ENCODE data around the gene RGPD4. TPM values are rescaled to one million over a fixed set of nuclear protein-coding genes. Genes with fewer than 3 reads are reported as not detected.

Gene RGPD4
- total and polyA plus RNA-seq, 2 of the 13 experiments (the other 11 are each of a cell fraction or from before 2014, with no cell fraction given) = not detected

GRCh38 chr2:107806901-107807300, 19.8 kb upstream of the RGPD4 start:
- in situ Hi-C loops (cut with HindIII; ENCODE audit: extremely low pct_ligation_motif_present, low pct_unique_long_range_greater_than_20kb) (no loop called here), intact Hi-C loops (cut with micrococcal nuclease; ENCODE audit: unreplicated experiment) (no loop called here)
- H3K9ac ChIP-seq (ENCODE audit: insufficient read depth, low read depth, low read length) = no peak overlapping the region
- 50% methylated on average over 4 of the region's 4 CpGs for WGBS (ENCODE audit: low lambda C conversion rate)
- H3K9me3 ChIP-seq (ENCODE audit: low read length) = no peaks in the 10 kb centered on the region
- POLR2A ChIA-PET = no interaction called here
- FAIRE-seq = no peak
- CTCF ChIA-PET (ENCODE audit: low intra/inter-chr PET ratio, low total read pairs) = no interaction called here
- H3K4me3 ChIP-seq (replicated peaks in 1 of 3; ENCODE audit: insufficient read depth in 1 of 3, low read depth in 2 of 3, low read length in 3 of 3) = no peak overlapping the region
- TF ChIP-seq RBAK (CRISPR knock-in tag; IDR thresholded peaks at IDR 0.05) (no peak), FOXK2 (IDR thresholded peaks at IDR 0.05) (no peak), ZHX1 (CRISPR knock-in tag; IDR thresholded peaks at IDR 0.05; ENCODE audit: low read depth) (no peak), ZNF20 (CRISPR knock-in tag; IDR thresholded peaks at IDR 0.05) (no peak), ZFYVE20 (CRISPR knock-in tag; IDR thresholded peaks at IDR 0.05; ENCODE audit: borderline replicate concordance, low read depth) (no peak), JUNB (CRISPR knock-in tag; IDR thresholded peaks at IDR 0.05; ENCODE audit: borderline replicate concordance) (no peak)
- no peak overlapping the region for H2AFZ ChIP-seq (ENCODE audit: low read length)
- H3K79me2 ChIP-seq (ENCODE audit: insufficient read depth, low read length) = no peaks in the 10 kb centered on the region
- no TSS peak for BruUV-seq (replicated peaks)
- DNase-seq (ENCODE audit: low spot score) = no peak
- no peak overlapping the region for H3K4me2 ChIP-seq (ENCODE audit: low read depth, low read length)
- no peaks in the 10 kb centered on the region for H3K36me3 ChIP-seq (replicated peaks in 1 of 2; ENCODE audit: control insufficient read depth in 1 of 2, insufficient read depth in 2 of 2, low read length in 2 of 2)
- ATAC-seq = no peak
- no peaks in the 10 kb centered on the region for H4K20me1 ChIP-seq (ENCODE audit: insufficient read depth, low read length)
- H3K4me1 ChIP-seq (ENCODE audit: insufficient read depth, low read length) = peaks cover 12% of the 10 kb centered on the region
- H3K27me3 ChIP-seq (ENCODE audit: control insufficient read depth in 1 of 2, insufficient read depth in 2 of 2, low read length in 2 of 2) = no peaks in the 10 kb centered on the region
- H3K27ac ChIP-seq (ENCODE audit: extremely low read length, insufficient read depth, low read length) = no peak overlapping the region

GRCh38 chr2:107807988-107808387, 18.7 kb upstream of the RGPD4 start:
- Histone ChIP-seq H3K27me3 (ENCODE audit: control insufficient read depth in 1 of 2, insufficient read depth in 2 of 2, low read length in 2 of 2) (no peaks in the 10 kb centered on the region), H3K4me1 (ENCODE audit: insufficient read depth, low read length) (peaks cover 12% of the 10 kb centered on the region), H2AFZ (ENCODE audit: low read length) (no peak overlapping the region), H3K79me2 (ENCODE audit: insufficient read depth, low read length) (no peaks in the 10 kb centered on the region), H3K9ac (ENCODE audit: insufficient read depth, low read depth, low read length) (no peak overlapping the region), H3K4me2 (ENCODE audit: low read depth, low read length) (no peak overlapping the region), H3K4me3 (replicated peaks in 1 of 3; ENCODE audit: insufficient read depth in 1 of 3, low read depth in 2 of 3, low read length in 3 of 3) (no peak overlapping the region), H3K27ac (ENCODE audit: extremely low read length, insufficient read depth, low read length) (no peak overlapping the region), H4K20me1 (ENCODE audit: insufficient read depth, low read length) (no peaks in the 10 kb centered on the region), H3K9me3 (ENCODE audit: low read length) (no peaks in the 10 kb centered on the region), H3K36me3 (replicated peaks in 1 of 2; ENCODE audit: control insufficient read depth in 1 of 2, insufficient read depth in 2 of 2, low read length in 2 of 2) (no peaks in the 10 kb centered on the region)
- ATAC-seq = no peak
- no TSS peak for BruUV-seq (replicated peaks)
- in situ Hi-C loops (cut with HindIII; ENCODE audit: extremely low pct_ligation_motif_present, low pct_unique_long_range_greater_than_20kb) (no loop called here), intact Hi-C loops (cut with micrococcal nuclease; ENCODE audit: unreplicated experiment) (no loop called here)
- TF ChIP-seq ZNF777 (CRISPR knock-in tag; IDR thresholded peaks at IDR 0.05) = no peak
- no peak for TF ChIP-seq GLI4 (CRISPR knock-in tag; IDR thresholded peaks at IDR 0.05; ENCODE audit: borderline replicate concordance)
- no peak for TF ChIP-seq HOXA3 (CRISPR knock-in tag; IDR thresholded peaks at IDR 0.05)
- WGBS (ENCODE audit: low lambda C conversion rate) = 89% methylated on average over 7 of the region's 7 CpGs
- CTCF ChIA-PET (ENCODE audit: low intra/inter-chr PET ratio, low total read pairs) = no interaction called here
- DNase-seq (ENCODE audit: low spot score) = no peak
- FAIRE-seq = no peak
- POLR2A ChIA-PET = no interaction called here
